ENCODE results near the gene SLC52A3. TPM values are rescaled to one million over a fixed set of nuclear protein-coding genes. Genes with fewer than 3 reads are reported as not detected.
A peak's percentile ranks its signal among the peaks of the same experiment; 100 is the strongest.

SLC52A3 gene
- total and polyA plus RNA-seq, 9 of the 15 experiments (the other 6 are each of a cell fraction or from before 2014, with no cell fraction given), result 0.06 to 0.60 (median 0.11) TPM

GRCh38 chr20:775679-776135, 7.4 kb upstream of the SLC52A3 start:
- Histone ChIP-seq H3K9ac (ENCODE audit: insufficient read depth in 1 of 2, low read depth in 2 of 2, low read length in 2 of 2) (peak overlapping the region in 1 of 2 experiments; percentile 83; a peak in 1 of 4 replicates), H3K9me1 (ENCODE audit: control insufficient read depth, insufficient read depth, low read length) (no peaks in the 10 kb centered on the region), H3K4me2 (ENCODE audit: insufficient read depth, low read length) (peak overlapping the region; percentile 66), H3K27me3 (ENCODE audit: control insufficient read depth in 2 of 2, insufficient read depth in 2 of 2, low read length in 2 of 2) (no peaks in the 10 kb centered on the region), H3K4me1 (replicated peaks in 1 of 2; ENCODE audit: control insufficient read depth in 2 of 2, insufficient read depth in 2 of 2, low read length in 2 of 2) (peaks cover 13 to 23% of the 10 kb centered on the region in 2 experiments), H2AFZ (ENCODE audit: low read depth, low read length) (peak overlapping the region; percentile 69), H3K79me2 (ENCODE audit: control insufficient read depth, insufficient read depth, low read length) (no peaks in the 10 kb centered on the region), H4K20me1 (replicated peaks; ENCODE audit: control insufficient read depth, insufficient read depth, low read length) (no peaks in the 10 kb centered on the region), H3K27ac (ENCODE audit: extremely low read depth, low read depth, low read length) (no peak overlapping the region), H3K9me3 (replicated peaks; ENCODE audit: control insufficient read depth, insufficient read depth, low read depth, low read length) (no peaks in the 10 kb centered on the region), H3K36me3 (ENCODE audit: control insufficient read depth, insufficient read depth, low read length) (no peaks in the 10 kb centered on the region), H3K4me3 (no peak overlapping the region)
- intact Hi-C loops (cut with micrococcal nuclease) (no loop called here), in situ Hi-C loops (cut with MboI) (no loop called here)
- DNase-seq (ENCODE audit: extremely low read depth in 1 of 4, low spot score in 3 of 4) (peak; percentile 39 to 64 (median 57)), ATAC-seq (peak; percentile 91), FAIRE-seq (no peak)
- 8% methylated on average over 11 of the region's 11 CpGs for WGBS (ENCODE audit: insufficient coverage, low coverage, missing lambda C conversion rate)
- ChIA-PET POLR2A (interaction anchor here (0.5 to 0.6 kb wide), 3 partner anchors 67 to 673 kb away, joined by 3 read pairs; no protein-coding TSS in a partner anchor), CTCF (ENCODE audit: low intra/inter-chr PET ratio) (no interaction called here)
- BruUV-seq (replicated peaks), result no TSS peak
- TF ChIP-seq TCF3 (CRISPR knock-in tag; IDR thresholded peaks at IDR 0.05) (peak; percentile 61), UBTF (IDR thresholded peaks at IDR 0.05; ENCODE audit: borderline replicate concordance in 1 of 2, low read depth in 2 of 2, low read length in 2 of 2) (no peak), PRDM10 (IDR thresholded peaks at IDR 0.05; ENCODE audit: partially characterized antibody) (peak; percentile 83), CBFA2T3 (IDR thresholded peaks at IDR 0.05) (peak; percentile 8; the same call in 1 of the 2 replicates), ZKSCAN1 (IDR thresholded peaks at IDR 0.05; ENCODE audit: low read depth, low read length) (peak; percentile 98)

All from K562 (cell line).